ENCODE measurements around the gene PLK2. TPM values are rescaled to one million over a fixed set of nuclear protein-coding genes. Genes with fewer than 3 reads are reported as not detected.

PLK2 gene
- total and polyA plus RNA-seq, 11 donors, result 18.4 to 169 (median 100) TPM

GRCh38 chr5:58440901-58441460, 18.9 kb downstream of the PLK2 start:
- TF ChIP-seq POLR2A (IDR thresholded peaks at IDR 0.05) (no peak), CTCF (IDR thresholded peaks at IDR 0.05) (no peak)
- intact Hi-C loops (cut with DNase I), result loop anchor here in 2 of 10 donors (10.0 kb wide), 2 partner anchors 96 to 106 kb away; no protein-coding TSS in a partner anchor
- Histone ChIP-seq H3K9me3 (peaks cover 0 to 8% (median 0%) of the 10 kb centered on the region in 12 donors), H3K27ac (no peak overlapping the region), H3K27me3 (no peaks in the 10 kb centered on the region), H3K36me3 (no peaks in the 10 kb centered on the region), H3K4me3 (no peak overlapping the region), H3K4me1 (peaks cover 0 to 5% (median 0%) of the 10 kb centered on the region in 12 donors)
- WGBS, 4 donors, result 47 to 64% (median 54%) methylated on average over 3 of the region's 3 CpGs
- ATAC-seq, result no peak
- no peak for DNase-seq

GRCh38 chr5:58439094-58439644, 20.7 kb downstream of the PLK2 start:
- Histone ChIP-seq H3K4me1 (peaks cover 0 to 5% (median 0%) of the 10 kb centered on the region in 12 donors), H3K4me3 (no peak overlapping the region), H3K27me3 (no peaks in the 10 kb centered on the region), H3K9me3 (peaks cover 0 to 8% (median 0%) of the 10 kb centered on the region in 12 donors), H3K27ac (no peak overlapping the region), H3K36me3 (no peaks in the 10 kb centered on the region)
- WGBS, 4 donors, result 83 to 96% (median 90%) methylated on average over 5 of the region's 5 CpGs
- TF ChIP-seq CTCF (IDR thresholded peaks at IDR 0.05) (no peak), POLR2A (IDR thresholded peaks at IDR 0.05) (no peak)
- DNase-seq (no peak), ATAC-seq (no peak)
- intact Hi-C loops (cut with DNase I), result no loop called here

GRCh38 chr5:58437661-58438060, 22.2 kb downstream of the PLK2 start:
- TF ChIP-seq POLR2A (IDR thresholded peaks at IDR 0.05), result no peak
- no peak for TF ChIP-seq CTCF (IDR thresholded peaks at IDR 0.05)
- Histone ChIP-seq H3K27ac (no peak overlapping the region), H3K36me3 (no peaks in the 10 kb centered on the region), H3K27me3 (no peaks in the 10 kb centered on the region), H3K4me1 (peaks cover 0 to 5% (median 0%) of the 10 kb centered on the region in 12 donors), H3K9me3 (no peaks in the 10 kb centered on the region), H3K4me3 (no peak overlapping the region)
- ATAC-seq (no peak), DNase-seq (no peak)
- intact Hi-C loops (cut with DNase I), result no loop called here
- WGBS, 4 donors, result 94 to 99% (median 97%) methylated on average over 3 of the region's 3 CpGs

- no peaks in the 10 kb centered on the region for H3K4me1 ChIP-seq
- ATAC-seq (no peak), DNase-seq (no peak)
- no peaks in the 10 kb centered on the region for H3K27me3 ChIP-seq
- H3K36me3 ChIP-seq, result no peaks in the 10 kb centered on the region
- 86 to 90% (median 89%) methylated on average over 2 of the region's 2 CpGs for WGBS, 4 donors
- H3K9me3 ChIP-seq, result no peaks in the 10 kb centered on the region
- TF ChIP-seq CTCF (IDR thresholded peaks at IDR 0.05) (no peak), POLR2A (IDR thresholded peaks at IDR 0.05) (no peak)
- H3K4me3 ChIP-seq, result no peak overlapping the region
- intact Hi-C loops (cut with DNase I), result no loop called here
- no peak overlapping the region for H3K27ac ChIP-seq
Observed at GRCh38 chr5:58431832-58432231, 28.1 kb downstream of the PLK2 start.

Data from heart left ventricle (tissue), 16 donors.